RWPE2 (cell line): ENCODE data around the gene KRT17.

Experiments
- ATAC-seq: fragments of 200-7000 bp; cut with Tn5 transposase; 3 replicates; pipeline ENCODE4 v1.9.1; 2021; ENCODE audit warnings: low read depth
- DNase-seq: peaks from one replicate; pipeline ENCODE4 v3.0.0-alpha.2; 2020; ENCODE audit warnings: low spot score
- H3K27ac ChIP-seq: fragments of 450-650 bp; 2 replicates; pipeline ENCODE4 v1.5.1; 2017; ENCODE audit warnings: mild to moderate bottlenecking; ENCODE audit not compliant: poor library complexity, severe bottlenecking
- H3K27me3 ChIP-seq: fragments of 250-450 bp; sonication (Bioruptor Pico); 2 replicates; pipeline ENCODE4 v1.5.1; 2021; ENCODE audit warnings: mild to moderate bottlenecking, moderate library complexity; ENCODE audit not compliant: insufficient read depth, poor library complexity, severe bottlenecking
- H3K36me3 ChIP-seq: fragments of 250-450 bp; sonication (Bioruptor Pico); 2 replicates; pipeline ENCODE4 v1.5.1; 2020; ENCODE audit warnings: low read depth, mild to moderate bottlenecking, moderate library complexity
- H3K4me1 ChIP-seq: fragments of 250-450 bp; sonication (Bioruptor Pico); 2 replicates; pipeline ENCODE4 v1.5.1; 2021; ENCODE audit warnings: mild to moderate bottlenecking, moderate library complexity; ENCODE audit not compliant: insufficient read depth, poor library complexity, severe bottlenecking
- H3K4me3 ChIP-seq: fragments of 250-450 bp; sonication (Bioruptor Pico); 2 replicates; pipeline ENCODE4 v1.5.1; 2021; ENCODE audit warnings: mild to moderate bottlenecking, moderate library complexity; ENCODE audit not compliant: severe bottlenecking
- H3K9me3 ChIP-seq: fragments of 250-450 bp; sonication (Bioruptor Pico); 2 replicates; pipeline ENCODE4 v1.5.1; 2021; ENCODE audit warnings: mild to moderate bottlenecking, moderate library complexity; ENCODE audit not compliant: severe bottlenecking
- CTCF ChIP-seq: fragments of 450-650 bp; IDR thresholded peaks from one replicate; pipeline ENCODE4 v1.5.1; 2017; ENCODE audit warnings: mild to moderate bottlenecking, moderate library complexity; ENCODE audit not compliant: poor library complexity, severe bottlenecking

Gene KRT17

GRCh38 chr17:41593306-41593981 lies 30.9 kb downstream of the KRT17 start:
- Histone ChIP-seq H3K27ac (no peak overlapping the region), H3K36me3 (no peaks in the 10 kb centered on the region), H3K4me1 (no peaks in the 10 kb centered on the region), H3K9me3 (no peaks in the 10 kb centered on the region), H3K4me3 (no peak overlapping the region), H3K27me3 (no peaks in the 10 kb centered on the region)
- TF ChIP-seq CTCF: no peak
- no peak for ATAC-seq
- no peak for DNase-seq

- no peak for TF ChIP-seq CTCF
- no peaks in the 10 kb centered on the region for H3K9me3 ChIP-seq
- H3K27ac ChIP-seq: no peak overlapping the region
- ATAC-seq: no peak; the same call in 2 of the 3 replicates
- DNase-seq: no peak
- H3K27me3 ChIP-seq: no peaks in the 10 kb centered on the region
- H3K36me3 ChIP-seq: no peaks in the 10 kb centered on the region
- peaks cover 3% of the 10 kb centered on the region for H3K4me1 ChIP-seq
- no peak overlapping the region for H3K4me3 ChIP-seq
Observed at GRCh38 chr17:41592601-41593305, 31.6 kb downstream of the KRT17 start.

GRCh38 chr17:41589301-41589700 lies 35.1 kb downstream of the KRT17 start:
- Histone ChIP-seq H3K36me3 (peaks cover 19% of the 10 kb centered on the region), H3K4me3 (no peak overlapping the region), H3K27me3 (no peaks in the 10 kb centered on the region), H3K27ac (peak overlapping the region; percentile 95), H3K4me1 (peaks cover 3% of the 10 kb centered on the region), H3K9me3 (no peaks in the 10 kb centered on the region)
- DNase-seq: no peak
- no peak for ATAC-seq
- TF ChIP-seq CTCF: no peak

- H3K9me3 ChIP-seq: no peaks in the 10 kb centered on the region
- H3K27ac ChIP-seq: peak overlapping the region; percentile 95
- no peak overlapping the region for H3K4me3 ChIP-seq
- H3K27me3 ChIP-seq: no peaks in the 10 kb centered on the region
- peaks cover 28% of the 10 kb centered on the region for H3K36me3 ChIP-seq
- peak; percentile 89 for DNase-seq
- peaks cover 3% of the 10 kb centered on the region for H3K4me1 ChIP-seq
- TF ChIP-seq CTCF: no peak
- ATAC-seq: peak; percentile 62
Observed at GRCh38 chr17:41588126-41588810, 36.1 kb downstream of the KRT17 start.
